ENCODE data around the gene RELN.

The RELN gene

GRCh38 chr7:103991406-103991805, 1.9 kb upstream of the RELN start:
- DNase-seq (ENCODE audit: insufficient read length, low spot score) (no peak), FAIRE-seq (no peak)
- TF ChIP-seq CTCF (IDR thresholded peaks at IDR 0.05; ENCODE audit: insufficient read depth, missing control alignments), result no peak

- DNase-seq (ENCODE audit: insufficient read length, low spot score) (no peak), FAIRE-seq (no peak)
- TF ChIP-seq CTCF (IDR thresholded peaks at IDR 0.05; ENCODE audit: insufficient read depth, missing control alignments), result no peak
These were observed 1.5 kb upstream of the RELN start for GRCh38 chr7:103990991-103991390.

- no peak for TF ChIP-seq CTCF (IDR thresholded peaks at IDR 0.05; ENCODE audit: insufficient read depth, missing control alignments)
- no peak for DNase-seq (ENCODE audit: insufficient read length, low spot score)
- no peak for FAIRE-seq
These were observed 618 bp upstream of the RELN start for GRCh38 chr7:103989785-103990767.

GRCh38 chr7:103988468-103989199, 824 bp downstream of the RELN start:
- TF ChIP-seq CTCF (IDR thresholded peaks at IDR 0.05; ENCODE audit: insufficient read depth, missing control alignments), result no peak
- no peak for DNase-seq (ENCODE audit: insufficient read length, low spot score)
- FAIRE-seq, result no peak

- DNase-seq (ENCODE audit: insufficient read length, low spot score), result no peak
- FAIRE-seq, result no peak
- TF ChIP-seq CTCF (IDR thresholded peaks at IDR 0.05; ENCODE audit: insufficient read depth, missing control alignments), result no peak
These were observed 2.0 kb downstream of the RELN start for GRCh38 chr7:103987451-103987850.

- no peak for DNase-seq (ENCODE audit: insufficient read length, low spot score)
- FAIRE-seq, result no peak
- no peak for TF ChIP-seq CTCF (IDR thresholded peaks at IDR 0.05; ENCODE audit: insufficient read depth, missing control alignments)
These were observed 3.8 kb downstream of the RELN start for GRCh38 chr7:103985565-103986126.

Measured in D721Med (cell line).